SH-SY5Y (cell line): ENCODE data around the gene SWAP70.

ENCODE experiments used
- GATA2 ChIP-seq: IDR thresholded peaks from 2 replicates; pipeline ENCODE4 v1.6.1; 2011; ENCODE audit warnings: mild to moderate bottlenecking, low read depth, low read length
- GATA3 ChIP-seq: IDR thresholded peaks from 2 replicates; pipeline ENCODE4 v1.6.1; 2011; ENCODE audit warnings: low read depth, mild to moderate bottlenecking, low read length, moderate library complexity

GRCh38 chr11:9775398-9775779 is 111.5 kb downstream of the SWAP70 start:
- no peak for TF ChIP-seq GATA3
- TF ChIP-seq GATA2: no peak
